Endometrial microvascular endothelial cells (primary cell): ENCODE data around the gene HES2. TPM values are rescaled to one million over a fixed set of nuclear protein-coding genes. Genes with fewer than 3 reads are reported as not detected.

Experiments used
- in situ Hi-C: cut with HindIII; loops from 2 replicates; pipeline ENCODE4 v1.10.0; 2017; ENCODE audit warnings: low sequenced_read_pairs, low pct_unique_long_range_greater_than_20kb; ENCODE audit errors: inconsistent ontology term
- total RNA-seq: library from RNA; depleted of rRNA; stranded (reverse); fragments of >200 nt; gene quantifications from one replicate; pipeline ENCODE4 v1.2.3, GENCODE V29; 2015; ENCODE audit errors: inconsistent ontology term

Gene HES2, protein sequence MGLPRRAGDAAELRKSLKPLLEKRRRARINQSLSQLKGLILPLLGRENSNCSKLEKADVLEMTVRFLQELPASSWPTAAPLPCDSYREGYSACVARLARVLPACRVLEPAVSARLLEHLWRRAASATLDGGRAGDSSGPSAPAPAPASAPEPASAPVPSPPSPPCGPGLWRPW
- total RNA-seq, result 31.5 TPM

DNA sequence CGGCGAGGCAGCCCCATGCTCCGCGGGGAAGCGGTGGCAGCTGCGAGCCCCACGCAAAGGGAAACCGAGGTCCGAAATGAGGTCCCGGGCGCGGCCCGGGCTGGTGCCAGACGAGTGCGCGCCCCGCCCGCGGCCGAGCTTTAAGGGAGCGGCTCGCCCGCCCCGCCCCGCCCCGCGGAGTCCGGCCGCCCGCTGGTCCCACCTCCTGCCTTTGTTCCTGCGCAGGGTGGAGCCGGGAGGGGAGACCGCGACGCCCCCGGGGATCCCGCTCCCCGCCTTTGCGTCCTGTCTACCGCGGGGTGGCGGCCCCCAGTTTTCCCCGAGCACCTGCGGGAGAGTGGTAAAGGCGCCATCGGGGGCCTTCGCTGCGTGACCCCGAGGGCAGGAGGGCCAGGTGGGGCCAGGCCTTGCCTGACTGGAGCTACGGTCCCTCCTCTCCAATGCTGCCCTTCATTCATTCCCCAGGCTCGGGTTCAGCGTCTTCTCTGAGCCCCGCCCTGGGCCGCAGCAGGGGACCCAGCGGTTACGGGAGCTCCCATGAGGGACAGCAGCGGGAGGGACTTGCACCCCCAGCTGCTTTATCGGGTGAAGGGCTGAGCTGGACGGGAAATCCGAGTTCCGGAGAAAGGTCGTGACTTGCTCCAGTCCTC lies at the start of gene HES2:
HES2 (minus strand) TSS at position 116 of the 650 bp plus-strand sequence; CDS start at position 17, 99 bp downstream.
- in situ Hi-C loops, result no loop called here

DNA sequence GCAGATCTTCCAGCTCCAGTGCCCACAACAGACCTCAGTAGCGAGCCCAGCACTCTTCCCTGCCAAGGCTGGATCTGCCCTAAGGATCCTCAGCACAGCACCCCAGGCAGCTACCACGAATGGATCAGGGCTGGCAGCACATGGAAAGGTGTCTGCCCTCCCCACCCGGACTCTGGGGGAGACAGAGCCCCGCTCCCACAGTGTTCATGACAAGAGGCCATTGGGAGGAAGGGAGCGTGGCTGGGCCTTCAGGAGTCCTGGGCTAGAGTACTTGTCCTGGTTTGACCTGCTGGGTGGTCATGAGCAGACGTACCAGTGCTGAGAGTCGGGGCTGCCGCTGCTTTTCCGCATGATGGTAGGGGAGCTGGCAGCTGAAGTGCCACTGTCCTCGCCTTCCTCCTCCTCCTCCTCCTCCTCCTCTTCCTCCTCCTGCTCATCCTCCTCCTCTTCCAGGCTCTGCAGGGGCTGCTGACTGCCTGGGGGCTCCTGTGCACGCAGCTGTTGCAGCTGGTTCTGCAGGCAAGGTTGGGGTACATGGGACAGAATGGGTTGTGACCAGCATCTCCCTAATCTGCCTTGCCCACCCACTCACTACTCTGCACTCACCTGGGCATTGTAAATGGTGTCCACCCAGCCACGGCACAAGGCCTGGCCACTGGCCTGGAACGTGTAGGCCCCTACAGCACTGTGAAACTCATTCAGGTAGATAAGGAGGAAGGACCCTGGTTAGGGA lies 49.2 kb upstream of the HES2 start:
- in situ Hi-C loops, result no loop called here

DNA sequence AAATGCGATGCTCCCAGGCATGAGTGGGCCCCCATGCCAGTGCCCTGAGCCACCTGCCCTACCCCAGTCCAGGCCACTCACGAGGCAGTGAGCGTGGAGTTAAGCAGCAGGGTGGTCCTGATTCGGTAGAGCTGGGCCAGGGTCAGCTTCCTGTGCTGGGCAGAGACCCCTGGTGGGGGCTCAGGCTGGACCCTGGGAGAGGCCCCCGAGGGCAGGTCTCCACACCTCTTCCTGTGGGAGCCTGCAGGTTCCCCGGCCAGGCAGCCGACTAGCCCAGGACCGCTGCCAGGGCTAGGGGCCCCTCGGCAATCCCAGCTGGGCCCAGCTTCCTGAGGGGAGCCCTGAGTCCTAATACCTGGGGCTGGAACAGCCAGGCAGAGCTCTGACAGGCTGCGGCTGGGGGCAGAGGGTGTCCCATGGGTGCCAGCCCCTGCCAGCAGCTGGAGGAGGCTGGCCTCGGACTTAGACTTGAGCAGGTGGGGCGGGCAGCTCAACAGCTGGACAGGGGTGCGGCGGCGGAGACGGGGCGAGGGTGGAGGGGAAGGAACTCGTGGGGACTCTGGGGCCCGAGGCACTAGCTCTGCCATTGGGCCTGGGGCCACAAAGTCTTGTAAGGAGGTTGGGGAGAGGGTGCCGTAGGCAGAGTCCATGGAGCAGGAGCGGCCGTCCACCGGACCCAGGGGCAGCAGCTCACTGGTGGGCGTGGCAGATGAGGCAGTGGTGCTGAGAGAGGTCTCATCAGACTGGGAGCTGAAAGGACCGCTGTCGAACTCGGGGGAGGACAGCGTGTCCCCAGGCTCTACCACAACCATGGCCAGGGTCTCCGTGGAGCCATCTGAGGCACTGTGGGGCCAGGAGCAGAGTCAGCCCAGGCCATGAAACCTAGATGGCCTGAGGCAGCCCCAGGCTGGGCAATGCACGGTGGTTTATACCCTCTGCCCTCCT lies 48.3 kb upstream of the HES2 start:
- in situ Hi-C loops, result no loop called here

DNA sequence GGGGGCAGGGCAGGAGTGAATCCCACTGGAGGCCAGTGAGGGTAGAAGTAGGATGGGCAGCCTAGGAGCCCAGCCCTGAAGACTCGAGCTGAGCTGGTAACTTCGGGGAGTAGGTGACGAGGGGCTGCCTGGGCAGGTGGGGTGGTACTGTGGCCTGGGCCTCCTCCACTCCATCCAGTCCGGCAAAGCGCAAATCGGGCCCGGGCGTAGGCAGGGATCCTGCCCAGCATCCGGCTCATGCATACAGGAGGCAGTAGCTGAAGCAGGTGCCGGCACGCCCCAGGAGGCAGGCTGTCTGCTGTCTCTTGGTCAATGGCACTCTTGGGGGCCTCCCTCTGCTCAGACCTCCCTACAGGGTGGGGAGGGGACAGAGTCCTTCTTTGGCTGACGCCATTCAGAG lies 47.5 kb upstream of the HES2 start:
- in situ Hi-C loops, result no loop called here

DNA sequence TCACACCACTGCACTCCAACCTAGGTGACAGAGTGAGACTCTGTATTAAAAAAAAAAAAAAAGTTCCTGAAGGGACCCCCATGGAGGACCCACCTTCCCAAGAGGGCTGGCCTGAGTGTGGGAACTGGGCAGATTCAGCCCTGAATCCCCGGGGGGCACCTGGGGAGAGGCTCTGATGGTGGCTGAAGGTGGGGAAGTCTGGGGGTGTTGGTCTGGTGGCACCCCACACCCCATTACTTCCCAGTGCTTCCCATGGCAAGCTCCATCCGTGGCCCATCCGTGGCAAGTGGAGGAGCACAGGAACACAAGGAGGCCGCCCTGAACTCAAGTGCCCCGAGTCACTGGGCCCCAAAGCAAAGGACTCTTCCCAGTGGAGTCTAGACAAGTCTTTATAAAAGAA lies 47.0 kb upstream of the HES2 start:
- in situ Hi-C loops, result no loop called here

DNA sequence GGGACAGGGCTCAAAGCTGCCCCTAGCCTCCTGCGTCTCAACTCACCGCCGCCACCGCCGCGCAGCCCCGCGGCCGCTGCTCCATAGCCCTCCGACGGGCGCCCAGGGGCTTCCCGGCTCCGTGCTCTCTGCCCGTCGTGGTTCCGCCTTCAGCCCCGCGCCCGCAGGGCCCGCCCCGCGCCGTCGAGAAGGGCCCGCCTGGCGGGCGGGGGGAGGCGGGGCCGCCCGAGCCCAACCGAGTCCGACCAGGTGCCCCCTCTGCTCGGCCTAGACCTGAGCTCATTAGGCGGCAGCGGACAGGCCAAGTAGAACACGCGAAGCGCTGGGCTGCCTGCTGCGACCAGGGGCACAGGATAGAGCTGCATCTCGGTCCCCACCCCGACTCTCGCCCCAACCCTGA lies 46.3 kb upstream of the HES2 start, which contains the start of gene TNFRSF25:
TNFRSF25 (minus strand) TSS at position 151 of the 400 bp plus-strand sequence; CDS start at position 85, 66 bp downstream.
- in situ Hi-C loops, result no loop called here

DNA sequence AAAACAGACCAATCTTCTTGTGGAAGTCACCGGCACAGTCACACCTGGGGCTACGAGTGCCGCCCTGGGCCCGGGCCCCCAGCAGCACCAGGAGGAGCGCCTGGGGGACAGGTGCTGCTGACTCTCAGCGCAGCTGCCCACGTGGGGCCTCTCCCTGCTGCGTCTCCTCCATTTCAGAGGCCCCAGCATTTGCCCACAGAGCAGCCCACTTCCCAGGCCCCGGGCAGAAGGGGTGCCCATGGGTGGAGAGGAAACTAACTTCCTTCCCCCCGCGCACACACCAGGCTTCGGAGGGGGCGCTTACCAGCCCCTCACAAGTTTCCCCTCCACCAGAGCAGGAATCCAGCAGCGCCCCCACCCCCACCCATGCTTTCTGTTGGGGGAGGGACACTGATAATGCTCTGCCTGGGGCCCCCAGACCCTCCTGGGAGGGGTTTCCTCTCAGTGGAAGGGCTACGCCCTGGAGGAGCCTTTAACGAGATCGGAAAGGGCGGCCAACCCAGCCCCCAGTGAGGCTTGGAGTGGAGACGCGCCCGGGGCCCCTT lies 45.8 kb upstream of the HES2 start:
- in situ Hi-C loops, result no loop called here

DNA sequence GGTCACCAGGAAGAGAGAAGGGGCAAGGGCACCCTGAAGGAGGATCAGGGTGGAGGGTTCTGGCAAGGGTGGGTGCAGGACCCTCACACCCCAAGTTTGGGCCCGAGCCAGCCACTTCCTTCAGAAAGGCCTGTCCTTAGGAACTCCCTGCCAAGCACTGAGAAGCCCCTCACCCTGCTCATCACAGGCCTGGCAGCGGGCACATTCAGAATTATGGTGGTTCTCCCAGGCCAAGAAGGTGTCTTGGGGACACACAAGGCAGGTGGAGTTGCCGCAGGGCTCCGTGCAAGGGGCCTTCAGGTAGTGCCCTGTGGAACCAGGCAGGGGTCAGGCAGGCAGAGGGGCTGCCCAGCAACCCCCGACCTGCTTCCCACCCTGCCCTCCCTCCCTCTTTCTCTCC lies 45.2 kb upstream of the HES2 start:
- in situ Hi-C loops, result no loop called here

DNA sequence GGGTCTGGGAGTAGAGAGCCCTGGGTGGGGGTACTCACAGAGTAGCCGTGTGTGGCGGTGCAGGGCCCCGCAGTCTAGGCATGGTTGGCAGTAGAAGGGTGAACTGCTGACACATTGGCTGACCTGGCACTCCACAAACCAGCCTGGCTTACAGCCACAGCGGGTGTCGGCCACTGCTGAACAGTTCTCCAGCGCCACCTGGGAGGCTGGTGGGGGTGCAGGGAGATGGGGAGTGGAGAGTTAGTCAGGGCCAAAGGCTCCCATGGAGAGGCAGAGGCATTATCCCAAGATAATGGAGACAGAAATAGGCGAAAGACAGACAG lies 44.8 kb upstream of the HES2 start:
- in situ Hi-C loops, result no loop called here

DNA sequence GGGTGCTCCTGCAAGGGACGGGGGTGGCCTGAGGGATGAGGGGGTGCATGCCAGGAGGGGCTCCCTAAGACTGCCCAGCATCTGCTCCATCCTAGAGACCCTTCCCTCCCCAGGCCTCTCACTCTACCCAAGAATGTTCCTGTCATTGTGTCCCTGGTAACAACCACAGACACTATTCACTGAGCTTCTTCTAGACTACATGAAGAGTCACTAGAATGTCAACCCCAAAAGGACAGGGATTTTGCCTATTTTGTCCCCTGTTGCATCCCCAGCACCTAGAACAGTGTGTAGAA lies 43.3 kb upstream of the HES2 start:
- in situ Hi-C loops, result no loop called here

DNA sequence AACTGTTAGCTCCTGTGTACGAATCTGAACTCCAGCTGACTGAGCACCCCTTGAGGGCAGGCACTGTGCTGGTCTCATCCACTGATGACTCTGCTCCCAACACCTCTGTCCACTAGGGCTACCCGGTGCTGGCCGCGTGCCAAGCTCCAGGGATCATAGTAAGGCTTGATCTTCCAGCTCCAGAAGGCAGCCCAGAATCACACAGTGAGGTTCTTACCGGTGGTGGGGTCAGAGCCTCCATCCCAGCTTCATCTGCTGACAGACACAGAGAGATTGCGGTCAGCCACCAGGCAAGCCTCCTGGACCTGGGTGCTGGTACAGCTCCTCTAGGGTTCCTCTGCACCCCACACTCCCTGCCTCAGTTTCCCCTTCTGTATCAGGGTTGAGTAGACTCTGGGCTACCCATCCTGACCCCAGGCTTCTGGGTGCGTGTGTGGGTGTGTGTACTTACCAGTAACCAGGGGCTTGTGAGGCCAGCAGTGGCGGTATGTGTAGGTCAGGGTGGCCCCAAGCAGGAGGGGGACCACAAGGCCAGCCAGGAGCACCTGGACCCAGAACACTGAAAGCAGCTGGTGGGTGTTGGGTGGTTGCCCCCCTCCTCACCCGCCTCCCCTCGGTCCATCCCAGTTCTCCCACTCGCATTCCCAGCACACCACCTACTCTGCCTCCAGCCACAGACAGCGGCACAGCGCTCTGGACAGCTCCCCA lies 42.8 kb upstream of the HES2 start:
- in situ Hi-C loops, result no loop called here

DNA sequence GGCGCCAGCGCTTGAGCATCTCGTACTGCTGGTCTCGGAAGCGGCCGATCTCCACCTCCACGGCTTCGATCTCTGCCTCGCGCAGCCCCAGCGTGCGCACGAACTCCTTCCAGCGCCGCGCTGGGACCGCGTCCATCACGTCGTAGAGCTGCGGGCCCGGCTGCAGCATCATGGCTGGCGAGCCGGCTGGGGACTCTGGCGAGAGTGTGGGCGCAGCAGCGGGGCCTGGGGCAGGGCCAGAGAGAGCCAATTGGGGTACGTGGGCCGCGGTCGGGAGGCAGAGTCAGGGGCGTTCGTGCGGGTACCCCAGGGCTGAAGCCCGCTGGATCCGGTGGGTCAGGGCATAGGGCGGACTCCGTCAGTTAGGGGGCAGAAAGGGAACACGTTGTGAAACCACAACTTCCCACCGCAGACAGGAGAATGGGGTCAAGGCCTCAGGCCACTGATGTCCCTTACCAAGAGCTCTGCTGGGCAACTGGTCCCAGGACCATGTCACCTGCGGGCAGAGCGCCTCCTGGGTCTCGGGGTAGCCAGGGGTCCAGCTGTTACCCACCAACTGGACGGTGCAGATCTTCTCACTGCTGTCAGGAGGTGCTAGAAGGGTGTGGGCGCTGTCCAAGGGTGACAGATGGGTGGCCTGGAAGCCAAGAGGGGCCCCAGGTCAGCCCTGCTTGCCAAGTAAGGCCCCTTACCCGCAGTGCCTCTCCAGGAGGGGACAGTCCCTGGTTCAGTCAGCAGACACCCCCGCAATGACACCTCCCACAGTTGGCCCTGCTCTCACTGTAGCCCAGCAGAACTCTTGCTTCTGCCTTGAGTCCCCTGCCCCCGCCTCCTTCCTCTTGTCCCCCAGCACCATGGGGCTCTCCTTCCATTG lies 42.1 kb upstream of the HES2 start:
- in situ Hi-C loops, result no loop called here

DNA sequence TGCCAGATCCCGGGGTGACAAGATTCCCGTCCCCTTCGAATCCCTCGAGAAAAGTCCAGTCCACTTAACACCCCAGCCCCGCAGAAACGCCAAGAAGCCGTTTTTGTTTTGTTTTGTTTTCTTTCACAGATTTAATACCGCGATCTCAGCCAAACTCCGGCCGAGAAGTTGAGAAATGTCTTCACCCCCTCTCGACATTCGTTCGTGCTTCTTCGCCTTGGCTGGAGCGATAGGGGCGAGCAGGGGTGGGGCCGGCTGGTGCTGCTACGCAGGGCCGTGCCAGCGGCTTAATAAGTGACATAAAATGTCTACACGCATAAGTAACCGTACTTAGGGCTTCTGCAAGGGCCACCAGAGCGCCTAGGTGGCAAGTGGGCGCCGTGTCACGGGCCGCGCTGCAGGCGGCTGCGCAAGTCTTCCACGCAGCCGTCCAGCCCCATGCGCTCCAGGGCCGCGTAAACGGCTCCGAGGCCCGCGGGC lies 41.4 kb upstream of the HES2 start:
- in situ Hi-C loops, result no loop called here

DNA sequence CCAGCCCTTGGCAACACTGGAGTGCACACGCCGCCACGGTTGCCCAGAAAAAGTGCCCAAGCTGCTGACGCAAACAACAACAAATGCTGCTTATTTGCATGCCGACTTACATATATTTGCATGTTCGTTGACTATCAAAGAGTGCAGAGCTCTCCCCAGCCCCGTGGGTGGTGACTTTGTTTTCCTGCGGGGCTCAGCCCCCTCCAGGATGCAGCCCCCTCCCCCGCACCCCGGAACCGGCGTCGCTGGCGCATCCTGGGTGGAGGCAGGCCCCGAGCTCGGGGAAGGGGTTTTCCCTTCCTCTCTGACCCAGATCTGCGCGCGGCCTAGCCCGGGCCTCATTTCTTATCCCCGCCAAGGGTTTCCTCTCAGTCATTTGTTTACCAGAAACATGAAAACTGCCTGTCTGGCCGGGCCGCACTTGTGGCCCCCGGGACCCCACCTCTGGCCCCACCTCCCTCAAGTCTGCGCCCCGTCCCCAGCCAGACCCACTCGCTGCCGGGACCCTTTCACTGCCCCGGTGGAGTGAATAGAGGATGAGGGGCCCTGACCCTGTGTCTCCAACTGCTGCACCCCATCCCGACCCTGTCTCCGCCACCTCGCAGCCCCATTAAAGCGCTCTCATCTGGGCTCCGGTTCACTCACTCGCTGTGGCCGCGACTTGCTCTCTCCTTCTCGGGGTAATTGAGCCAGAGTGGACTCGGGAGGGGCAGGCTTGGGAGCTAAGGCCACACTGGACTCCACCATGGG lies 40.8 kb upstream of the HES2 start:
- in situ Hi-C loops, result no loop called here

DNA sequence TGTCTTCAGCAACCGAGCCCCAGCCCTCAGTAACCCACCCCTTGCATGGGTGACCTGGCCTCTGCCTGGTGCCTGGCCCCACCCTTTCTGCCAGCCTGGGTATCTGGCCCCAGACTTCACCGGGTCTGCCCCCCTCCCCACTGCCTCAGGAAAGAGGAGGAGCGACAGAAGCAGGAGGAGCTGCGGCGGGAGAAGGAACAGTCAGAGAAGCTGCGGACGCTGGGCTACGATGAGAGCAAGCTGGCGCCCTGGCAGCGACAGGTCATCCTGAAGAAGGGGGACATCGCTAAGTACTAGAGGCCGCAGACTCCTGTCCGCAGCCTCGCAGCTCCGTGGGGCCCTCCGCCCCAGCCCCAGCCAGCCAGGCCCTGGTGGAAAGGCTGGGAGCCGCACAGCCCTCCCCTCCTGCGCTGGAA lies 40.1 kb upstream of the HES2 start:
- in situ Hi-C loops, result no loop called here

DNA sequence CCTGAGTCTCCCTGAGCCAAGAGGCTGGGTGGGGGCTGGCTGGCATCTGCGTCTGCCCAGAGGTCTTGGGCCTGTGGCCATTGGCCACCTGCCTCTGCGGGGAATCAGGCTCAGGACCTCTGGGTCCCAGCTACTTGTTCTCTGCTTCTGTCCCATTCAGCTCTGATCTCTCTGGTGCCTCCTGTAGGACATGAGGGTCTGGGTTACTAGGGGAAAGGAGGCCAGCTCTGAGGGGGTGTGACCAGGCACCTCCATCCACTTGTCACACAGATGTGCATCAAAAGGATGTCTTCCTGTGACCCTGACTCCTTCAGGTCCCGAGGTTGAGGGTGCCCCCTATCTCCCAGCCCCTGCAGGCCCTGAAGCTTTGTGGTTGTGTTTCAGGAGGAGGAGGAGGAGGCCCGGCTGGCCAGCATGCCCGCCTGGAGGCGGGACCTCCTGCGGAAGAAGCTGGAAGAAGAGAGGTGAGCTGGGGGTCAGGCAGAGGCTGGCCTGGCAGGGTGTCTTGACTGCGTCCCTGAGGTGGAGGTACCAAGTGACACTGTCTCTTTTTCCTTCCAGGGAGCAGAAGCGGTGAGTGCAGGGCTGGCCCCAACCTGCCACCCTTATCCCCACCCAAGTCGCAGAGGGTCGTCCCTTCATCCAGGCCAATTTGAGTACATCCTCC lies 37.2 kb upstream of the HES2 start:
- in situ Hi-C loops, result no loop called here
